ENCODE results near the gene GHRHR.

- TF ChIP-seq, protein P1, sequence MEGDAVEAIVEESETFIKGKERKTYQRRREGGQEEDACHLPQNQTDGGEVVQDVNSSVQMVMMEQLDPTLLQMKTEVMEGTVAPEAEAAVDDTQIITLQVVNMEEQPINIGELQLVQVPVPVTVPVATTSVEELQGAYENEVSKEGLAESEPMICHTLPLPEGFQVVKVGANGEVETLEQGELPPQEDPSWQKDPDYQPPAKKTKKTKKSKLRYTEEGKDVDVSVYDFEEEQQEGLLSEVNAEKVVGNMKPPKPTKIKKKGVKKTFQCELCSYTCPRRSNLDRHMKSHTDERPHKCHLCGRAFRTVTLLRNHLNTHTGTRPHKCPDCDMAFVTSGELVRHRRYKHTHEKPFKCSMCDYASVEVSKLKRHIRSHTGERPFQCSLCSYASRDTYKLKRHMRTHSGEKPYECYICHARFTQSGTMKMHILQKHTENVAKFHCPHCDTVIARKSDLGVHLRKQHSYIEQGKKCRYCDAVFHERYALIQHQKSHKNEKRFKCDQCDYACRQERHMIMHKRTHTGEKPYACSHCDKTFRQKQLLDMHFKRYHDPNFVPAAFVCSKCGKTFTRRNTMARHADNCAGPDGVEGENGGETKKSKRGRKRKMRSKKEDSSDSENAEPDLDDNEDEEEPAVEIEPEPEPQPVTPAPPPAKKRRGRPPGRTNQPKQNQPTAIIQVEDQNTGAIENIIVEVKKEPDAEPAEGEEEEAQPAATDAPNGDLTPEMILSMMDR (IDR thresholded peaks at IDR 0.05; ENCODE audit: borderline replicate concordance, extremely low read depth, low read length, poor library complexity, severe bottlenecking), result no peak
- TF ChIP-seq EZH2 (IDR thresholded peaks at IDR 0.05; ENCODE audit: borderline replicate concordance, low read depth, low read length, severe bottlenecking), result no peak
These were observed 8.2 kb downstream of the GHRHR start for GRCh38 chr7:30971840-30972563.
